Activated naive CD8-positive, alpha-beta T cell treated with anti-CD3 and anti-CD28 coated beads, Interleukin-2, amount 10 ng/mL, durations not matched to agents 7 days and 5 days (primary cell): ENCODE results near the gene HPS3. TPM values are rescaled to one million over a fixed set of nuclear protein-coding genes. Genes with fewer than 3 reads are reported as not detected.
"Not testable (repeated sequence)": the region's sequence is repeated elsewhere in the genome, so short reads cannot be mapped to it uniquely, and the experiment has no call there.

Source experiments
- ATAC-seq: fragments of 150-1000 bp; cut with Tn5 transposase; one replicate; pipeline ENCODE4 v1.10.0; 2021; ENCODE audit warnings: low read depth, moderate library complexity
- POLR2A ChIA-PET: fragments of 350-600 bp; sonication (Branson Sonifier 250); formaldehyde crosslinking; loops from one replicate; lab custom pipeline; 2021; ENCODE audit warnings: antibody characterized with exemption; lab: Charles Lee
- DNase-seq: peaks from one replicate; pipeline ENCODE4 v3.0.0; 2021
- H3K27ac Mint-ChIP-seq: one replicate; pipeline ENCODE4 v1.8.0; 2022; ENCODE audit warnings: mild to moderate bottlenecking, mixed read lengths
- H3K27me3 Mint-ChIP-seq: one replicate; pipeline ENCODE4 v1.8.0; 2022; ENCODE audit warnings: mild to moderate bottlenecking, moderate library complexity, mixed read lengths
- H3K36me3 Mint-ChIP-seq: one replicate; pipeline ENCODE4 v1.8.0; 2021; ENCODE audit warnings: mild to moderate bottlenecking, mixed read lengths
- H3K4me1 Mint-ChIP-seq: one replicate; pipeline ENCODE4 v1.8.0; 2021; ENCODE audit warnings: mixed read lengths
- H3K4me3 Mint-ChIP-seq: one replicate; pipeline ENCODE4 v1.8.0; 2022; ENCODE audit warnings: mild to moderate bottlenecking, moderate library complexity, mixed read lengths
- H3K9me3 Mint-ChIP-seq: one replicate; pipeline ENCODE4 v1.8.0; 2021; ENCODE audit warnings: mixed read lengths
- total RNA-seq, 2 experiments: library from RNA; stranded (reverse); gene quantifications; one replicate each; pipeline ENCODE4 v1.2.3, GENCODE V29; 2021

The HPS3 gene
- total RNA-seq, 2 experiments from 2014 or later: 35.8 to 37.4 TPM

GRCh38 chr3:149212386-149212785 is 82.9 kb downstream of the HPS3 start:
- no peak overlapping the region for H3K4me3 Mint-ChIP-seq
- ATAC-seq (no peak), DNase-seq (no peak)
- no peaks in the 10 kb centered on the region for H3K9me3 Mint-ChIP-seq
- H3K4me1 Mint-ChIP-seq: no peaks in the 10 kb centered on the region
- H3K27ac Mint-ChIP-seq: no peak overlapping the region
- H3K36me3 Mint-ChIP-seq: no peaks in the 10 kb centered on the region
- POLR2A ChIA-PET: no interaction called here
- peaks cover 14% of the 10 kb centered on the region for H3K27me3 Mint-ChIP-seq

- no peak for ATAC-seq
- Mint-ChIP-seq H3K9me3 (no peaks in the 10 kb centered on the region), H3K27me3 (peaks cover 8% of the 10 kb centered on the region), H3K36me3 (no peaks in the 10 kb centered on the region), H3K4me1 (no peaks in the 10 kb centered on the region), H3K4me3 (no peak overlapping the region), H3K27ac (no peak overlapping the region)
- DNase-seq: no peak
- POLR2A ChIA-PET: no interaction called here
These were observed 85.3 kb downstream of the HPS3 start for GRCh38 chr3:149214702-149215101.

- Mint-ChIP-seq H3K9me3 (no peaks in the 10 kb centered on the region), H3K4me3 (no peak overlapping the region), H3K36me3 (peaks cover 1% of the 10 kb centered on the region), H3K27ac (no peak overlapping the region), H3K27me3 (peaks cover 2% of the 10 kb centered on the region), H3K4me1 (no peaks in the 10 kb centered on the region)
- ATAC-seq (no peak), DNase-seq (no peak)
- POLR2A ChIA-PET: no interaction called here
These were observed 86.1 kb downstream of the HPS3 start for GRCh38 chr3:149215515-149215914.

DNA sequence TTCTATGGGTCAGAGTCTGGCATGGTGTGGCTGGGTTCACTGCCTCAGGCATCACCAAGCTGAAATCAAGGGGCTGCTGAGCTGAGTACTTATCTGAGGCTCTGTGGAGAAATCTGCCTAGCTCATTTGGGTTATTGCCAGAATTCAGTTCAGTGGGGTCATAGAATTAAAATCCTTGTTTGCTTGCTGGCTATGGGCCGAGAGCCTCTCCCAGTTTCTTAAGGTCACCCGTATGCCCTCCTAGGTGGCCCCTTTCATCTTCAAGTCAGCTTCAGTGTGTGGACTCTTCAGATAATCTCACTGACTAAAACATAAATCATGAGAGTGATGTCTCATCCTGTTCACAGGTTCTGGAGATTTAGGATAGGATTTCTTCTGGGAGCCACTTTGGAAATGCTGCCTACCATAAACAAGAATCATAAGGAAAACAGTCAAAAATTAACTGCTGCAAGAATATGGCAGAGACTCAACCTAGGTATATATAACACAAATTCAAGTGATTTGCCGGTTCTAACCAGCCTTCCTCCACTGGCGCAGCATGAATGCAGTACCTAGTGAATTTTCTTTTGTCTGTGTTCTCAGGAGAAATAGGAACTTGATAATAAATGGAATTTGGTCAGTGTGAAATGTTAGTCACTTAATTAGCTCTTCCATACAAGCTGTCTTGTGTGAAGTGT is 86.9 kb downstream of the HPS3 start:
- peaks cover 1% of the 10 kb centered on the region for H3K36me3 Mint-ChIP-seq

GRCh38 chr3:149217347-149217746 is 87.9 kb downstream of the HPS3 start:
- no peak for DNase-seq
- Mint-ChIP-seq H3K27ac (no peak overlapping the region), H3K9me3 (no peaks in the 10 kb centered on the region), H3K36me3 (peaks cover 1% of the 10 kb centered on the region), H3K4me3 (no peak overlapping the region), H3K27me3 (peaks cover 2% of the 10 kb centered on the region), H3K4me1 (no peaks in the 10 kb centered on the region)
- ATAC-seq: no peak
- POLR2A ChIA-PET: no interaction called here

More for the DNA sequence above, 86.9 kb downstream of the HPS3 start:
- no peak for DNase-seq
- Mint-ChIP-seq H3K27me3 (peaks cover 2% of the 10 kb centered on the region), H3K4me3 (no peak overlapping the region), H3K9me3 (no peaks in the 10 kb centered on the region), H3K27ac (no peak overlapping the region), H3K4me1 (no peaks in the 10 kb centered on the region)
- POLR2A ChIA-PET: no interaction called here
- ATAC-seq: no peak

DNA sequence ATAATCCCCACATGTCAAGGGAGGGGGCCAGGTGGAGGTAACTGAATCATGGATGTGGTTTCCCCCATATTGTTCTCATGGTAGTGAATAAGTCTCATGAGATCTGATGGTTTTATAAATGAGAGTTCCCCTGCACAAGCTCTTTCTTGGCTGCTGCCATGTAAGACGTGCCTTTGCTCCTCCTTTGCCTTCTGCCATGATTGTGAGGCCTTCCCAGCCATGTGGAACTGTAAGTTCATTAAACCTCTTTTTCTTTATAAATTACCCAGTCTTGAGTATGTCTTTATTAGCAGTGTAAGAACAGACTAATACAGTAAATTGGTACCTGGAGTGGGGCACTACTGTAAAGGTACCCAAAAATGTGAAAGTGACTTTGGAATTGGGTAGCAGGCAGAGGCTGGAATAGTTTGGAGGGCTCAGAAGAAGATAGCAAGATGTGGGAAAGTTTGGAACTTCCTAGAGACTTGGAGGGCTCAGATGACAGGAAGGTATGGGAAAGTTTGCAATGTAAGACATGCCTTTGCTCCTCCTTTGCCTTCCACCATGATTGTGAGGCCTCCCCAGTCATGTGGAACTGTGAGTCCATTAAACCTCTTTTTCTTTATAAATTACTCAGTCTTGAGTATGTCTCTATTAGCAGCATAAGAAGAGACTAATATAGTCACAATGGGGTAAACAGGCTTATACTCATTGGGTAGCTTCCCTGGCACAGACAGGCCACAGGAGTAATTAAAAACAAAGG is 90.1 kb downstream of the HPS3 start:
- H3K27ac Mint-ChIP-seq, H3K9me3 Mint-ChIP-seq, H3K27me3 Mint-ChIP-seq, H3K36me3 Mint-ChIP-seq, POLR2A ChIA-PET, DNase-seq, H3K4me3 Mint-ChIP-seq, ATAC-seq: not testable (repeated sequence)
- H3K4me1 Mint-ChIP-seq: peaks cover 13% of the 10 kb centered on the region

DNA sequence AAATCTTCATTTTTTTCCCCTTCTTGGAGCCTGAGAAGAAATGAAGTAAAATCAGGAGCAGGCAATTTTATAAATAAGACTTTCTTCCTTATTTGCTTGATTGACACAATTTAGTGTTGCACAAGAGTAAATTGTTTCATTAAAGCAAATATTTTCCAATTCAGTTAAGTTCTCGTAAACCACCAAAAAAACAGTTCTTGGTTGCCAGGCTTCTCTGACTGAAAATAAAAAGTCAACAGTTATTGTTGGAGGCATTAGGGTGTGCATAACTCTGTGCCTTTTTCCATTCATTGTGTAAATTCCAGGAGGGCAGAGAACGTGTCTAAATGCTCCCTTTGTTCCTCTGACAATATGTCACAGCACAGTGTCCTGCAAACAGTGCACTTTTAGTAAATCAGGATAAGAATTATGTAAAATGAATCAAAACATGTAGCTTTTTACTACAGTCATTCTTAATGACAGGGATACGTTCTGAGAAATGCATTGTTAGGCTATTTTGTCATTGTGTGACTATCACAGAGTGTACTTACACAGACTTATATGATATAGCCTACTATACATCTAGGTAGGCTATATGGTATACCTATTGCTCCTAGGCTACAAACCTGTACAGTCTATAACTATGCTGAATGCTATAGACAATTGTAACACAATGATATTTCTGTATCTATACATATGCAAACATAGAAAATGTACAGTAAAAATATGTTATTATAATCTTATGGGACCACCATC is 92.5 kb downstream of the HPS3 start, which contains the start of gene CP:
TSS of gene CP (minus strand) at position 47 of the 735 bp plus-strand sequence. CDS start at position 10, 37 bp downstream.
- peaks cover 1% of the 10 kb centered on the region for H3K36me3 Mint-ChIP-seq
- H3K9me3 Mint-ChIP-seq: peaks cover 1% of the 10 kb centered on the region
- ATAC-seq: no peak

More for the DNA sequence above, 92.5 kb downstream of the HPS3 start, which contains the start of gene CP:
- POLR2A ChIA-PET: interaction anchor here (1.3 kb wide), 1 partner anchor 92 kb away, joined by 3 read pairs; the partner anchor contains the start of gene HPS3
- peaks cover 2% of the 10 kb centered on the region for H3K27me3 Mint-ChIP-seq
- H3K4me1 Mint-ChIP-seq: peaks cover 25% of the 10 kb centered on the region
- H3K4me3 Mint-ChIP-seq: no peak within 1 kb of the TSS
- no peak within 1 kb of the TSS for H3K27ac Mint-ChIP-seq
- DNase-seq: no peak

Other genes with a start within 250 kb of the HPS3 start
- 10 to 100 TPM; 48.6 to 49.3 TPM for gene GYG1, start 138.1 kb upstream of the HPS3 start, total RNA-seq
- 10 to 100 TPM; 30.3 to 34.3 TPM for gene HLTF, start 43.1 kb upstream of the HPS3 start, total RNA-seq
- not detected for gene CP, start 92.2 kb downstream of the HPS3 start, total RNA-seq
- not detected for gene TM4SF18, start 204.0 kb downstream of the HPS3 start, total RNA-seq
- not detected for gene TM4SF1, start 248.0 kb downstream of the HPS3 start, total RNA-seq